Mesothelial cell of epicardium (in vitro differentiated cells): ENCODE data around the gene NTSR1. TPM values are rescaled to one million over a fixed set of nuclear protein-coding genes. Genes with fewer than 3 reads are reported as not detected.
A peak's percentile ranks its signal among the peaks of the same experiment; 100 is the strongest.

Experiments
- DNase-seq, 2 experiments: peaks; one replicate each; pipeline ENCODE4 v3.0.0; 2021; ENCODE audit warnings: low spot score in 2 of 2; ENCODE audit not compliant: unreplicated experiment in 2 of 2
- H3K27ac Mint-ChIP-seq: 2 replicates; pipeline ENCODE4 v1.8.0; 2021; ENCODE audit warnings: mixed read lengths
- H3K27me3 Mint-ChIP-seq: 2 replicates; pipeline ENCODE4 v1.8.0; 2021; ENCODE audit warnings: low read depth, mixed read lengths
- H3K36me3 Mint-ChIP-seq: 2 replicates; pipeline ENCODE4 v1.8.0; 2021; ENCODE audit warnings: mixed read lengths
- H3K4me1 Mint-ChIP-seq: 2 replicates; pipeline ENCODE4 v1.8.0; 2021; ENCODE audit warnings: mixed read lengths
- H3K4me3 Mint-ChIP-seq: 2 replicates; pipeline ENCODE4 v1.8.0; 2021; ENCODE audit warnings: mild to moderate bottlenecking, moderate library complexity, mixed read lengths
- H3K9me3 Mint-ChIP-seq: 2 replicates; pipeline ENCODE4 v1.8.0; 2021; ENCODE audit warnings: mixed read lengths
- CTCF ChIP-seq: fragments of 200-600 bp; sonication (generic); IDR thresholded peaks from one replicate; pipeline ENCODE4 v1.5.0; 2021; ENCODE audit warnings: antibody characterized with exemption; ENCODE audit not compliant: unreplicated experiment
- total RNA-seq: library from RNA; stranded (reverse); gene quantifications from 3 replicates; pipeline ENCODE4 v1.2.1, GENCODE V29; 2021

The NTSR1 gene
- total RNA-seq, 1 donor from 2014 or later: 0.36 TPM

GRCh38 chr20:62805711-62806382, 97.2 kb downstream of the NTSR1 start:
- H3K27ac Mint-ChIP-seq: peak overlapping the region; percentile 61
- peaks cover 22% of the 10 kb centered on the region for H3K4me1 Mint-ChIP-seq
- DNase-seq: no peak
- no peaks in the 10 kb centered on the region for H3K9me3 Mint-ChIP-seq
- TF ChIP-seq CTCF: no peak
- H3K4me3 Mint-ChIP-seq: peak overlapping the region; percentile 75
- H3K27me3 Mint-ChIP-seq: no peaks in the 10 kb centered on the region
- peaks cover 5% of the 10 kb centered on the region for H3K36me3 Mint-ChIP-seq

- peaks cover 4% of the 10 kb centered on the region for H3K36me3 Mint-ChIP-seq
- TF ChIP-seq CTCF: no peak
- no peak overlapping the region for H3K27ac Mint-ChIP-seq
- no peaks in the 10 kb centered on the region for H3K27me3 Mint-ChIP-seq
- peaks cover 22% of the 10 kb centered on the region for H3K4me1 Mint-ChIP-seq
- H3K4me3 Mint-ChIP-seq: peak overlapping the region; percentile 75
- DNase-seq: no peak
- no peaks in the 10 kb centered on the region for H3K9me3 Mint-ChIP-seq
These were observed 97.9 kb downstream of the NTSR1 start for GRCh38 chr20:62806383-62807050.

- no peak for DNase-seq
- Mint-ChIP-seq H3K9me3 (no peaks in the 10 kb centered on the region), H3K4me1 (peaks cover 22% of the 10 kb centered on the region), H3K36me3 (peaks cover 7% of the 10 kb centered on the region), H3K27me3 (no peaks in the 10 kb centered on the region), H3K27ac (no peak overlapping the region), H3K4me3 (peak overlapping the region; percentile 47)
- TF ChIP-seq CTCF: no peak
These were observed 99.0 kb downstream of the NTSR1 start for GRCh38 chr20:62807444-62808210.

- Mint-ChIP-seq H3K4me3 (peak overlapping the region; percentile 44), H3K27me3 (no peaks in the 10 kb centered on the region), H3K27ac (peak overlapping the region; percentile 9), H3K4me1 (peaks cover 22% of the 10 kb centered on the region), H3K36me3 (peaks cover 7% of the 10 kb centered on the region), H3K9me3 (no peaks in the 10 kb centered on the region)
- peak in 1 of 2 experiments; percentile 85 for DNase-seq
- TF ChIP-seq CTCF: peak; percentile 88
These were observed 99.7 kb downstream of the NTSR1 start for GRCh38 chr20:62808211-62808865.

- Mint-ChIP-seq H3K4me3 (no peak overlapping the region), H3K27ac (no peak overlapping the region)
- no peak for DNase-seq
These were observed 101.1 kb downstream of the NTSR1 start for GRCh38 chr20:62809530-62810428.

More at GRCh38 chr20:62809530-62810428, 101.1 kb downstream of the NTSR1 start:
- H3K36me3 Mint-ChIP-seq: peaks cover 7% of the 10 kb centered on the region
- H3K4me1 Mint-ChIP-seq: peaks cover 20% of the 10 kb centered on the region
- TF ChIP-seq CTCF: no peak
- no peaks in the 10 kb centered on the region for H3K27me3 Mint-ChIP-seq
- no peaks in the 10 kb centered on the region for H3K9me3 Mint-ChIP-seq
